T-helper 1 cell treated with Interleukin-12 subunit alpha and Interleukin-12 subunit beta and Interleukin-4 antibody, amounts not matched to agents 30 μg/mL and 1 μg/mL, for 36 hours (primary cell): Measurements from ENCODE around the gene TTC39C.

Source experiments
- H3K27ac Mint-ChIP-seq: one replicate; pipeline ENCODE4 v1.8.0; 2021; ENCODE audit warnings: mild to moderate bottlenecking, mixed read lengths
- H3K27me3 Mint-ChIP-seq: one replicate; pipeline ENCODE4 v1.8.0; 2021; ENCODE audit warnings: low read depth, mixed read lengths
- H3K36me3 Mint-ChIP-seq: one replicate; pipeline ENCODE4 v1.8.0; 2021; ENCODE audit warnings: low read depth, mixed read lengths
- H3K4me1 Mint-ChIP-seq: one replicate; pipeline ENCODE4 v1.8.0; 2021; ENCODE audit warnings: low read depth, mixed read lengths
- H3K4me3 Mint-ChIP-seq: one replicate; pipeline ENCODE4 v1.8.0; 2021; ENCODE audit warnings: mild to moderate bottlenecking, moderate library complexity, mixed read lengths
- H3K9me3 Mint-ChIP-seq: one replicate; pipeline ENCODE4 v1.8.0; 2021; ENCODE audit warnings: mixed read lengths

Gene TTC39C

GRCh38 chr18:24090876-24091275 lies 76.3 kb downstream of the TTC39C start:
- no peak overlapping the region for H3K27ac Mint-ChIP-seq
- peaks cover 43% of the 10 kb centered on the region for H3K36me3 Mint-ChIP-seq
- H3K27me3 Mint-ChIP-seq = no peaks in the 10 kb centered on the region

GRCh38 chr18:24094561-24094960 lies 80.0 kb downstream of the TTC39C start:
- H3K27me3 Mint-ChIP-seq = no peaks in the 10 kb centered on the region
- H3K36me3 Mint-ChIP-seq = peaks cover 38% of the 10 kb centered on the region
- no peak overlapping the region for H3K27ac Mint-ChIP-seq
- no peaks in the 10 kb centered on the region for H3K9me3 Mint-ChIP-seq
- peaks cover 11% of the 10 kb centered on the region for H3K4me1 Mint-ChIP-seq
- no peak overlapping the region for H3K4me3 Mint-ChIP-seq

More at GRCh38 chr18:24090876-24091275, 76.3 kb downstream of the TTC39C start:
- Mint-ChIP-seq H3K9me3 (no peaks in the 10 kb centered on the region), H3K4me1 (peaks cover 11% of the 10 kb centered on the region), H3K4me3 (no peak overlapping the region)

GRCh38 chr18:24095976-24096375 lies 81.4 kb downstream of the TTC39C start:
- Mint-ChIP-seq H3K27me3 (no peaks in the 10 kb centered on the region), H3K36me3 (peaks cover 40% of the 10 kb centered on the region), H3K27ac (no peak overlapping the region), H3K4me1 (peaks cover 11% of the 10 kb centered on the region), H3K9me3 (no peaks in the 10 kb centered on the region), H3K4me3 (no peak overlapping the region)

- no peak overlapping the region for H3K4me3 Mint-ChIP-seq
- peaks cover 25% of the 10 kb centered on the region for H3K36me3 Mint-ChIP-seq
- peaks cover 6% of the 10 kb centered on the region for H3K4me1 Mint-ChIP-seq
- no peaks in the 10 kb centered on the region for H3K9me3 Mint-ChIP-seq
- H3K27ac Mint-ChIP-seq = peak overlapping the region; percentile 6
- no peaks in the 10 kb centered on the region for H3K27me3 Mint-ChIP-seq
Measured at GRCh38 chr18:24103320-24104021, 88.9 kb downstream of the TTC39C start.

DNA sequence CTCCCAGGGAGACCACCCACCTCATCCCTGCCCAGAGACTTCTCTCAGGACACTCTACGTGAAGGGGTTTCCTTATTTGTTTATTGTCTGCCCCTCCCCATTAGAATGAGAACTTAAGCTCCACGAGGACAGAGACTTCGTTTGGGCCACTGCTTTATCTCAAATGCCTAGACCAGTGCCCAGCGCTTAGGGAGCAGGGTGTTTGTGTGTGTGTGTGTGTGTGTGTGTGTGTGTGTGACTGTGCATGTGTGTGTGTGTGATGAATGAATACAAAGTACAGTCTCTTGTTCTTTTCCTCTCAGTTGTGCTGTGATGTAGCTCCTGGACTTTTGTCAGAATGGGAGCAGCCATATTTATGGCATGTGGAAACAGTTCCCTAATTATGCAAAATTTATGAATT lies 89.9 kb downstream of the TTC39C start:
- peaks cover 6% of the 10 kb centered on the region for H3K4me1 Mint-ChIP-seq
- H3K9me3 Mint-ChIP-seq = no peaks in the 10 kb centered on the region
- peaks cover 24% of the 10 kb centered on the region for H3K36me3 Mint-ChIP-seq
- no peak overlapping the region for H3K27ac Mint-ChIP-seq
- no peaks in the 10 kb centered on the region for H3K27me3 Mint-ChIP-seq
- H3K4me3 Mint-ChIP-seq = no peak overlapping the region

- Mint-ChIP-seq H3K4me3 (no peak overlapping the region), H3K36me3 (peaks cover 24% of the 10 kb centered on the region), H3K27me3 (no peaks in the 10 kb centered on the region), H3K9me3 (no peaks in the 10 kb centered on the region), H3K4me1 (peaks cover 11% of the 10 kb centered on the region), H3K27ac (no peak overlapping the region)
Measured at GRCh38 chr18:24108641-24109040, 94.1 kb downstream of the TTC39C start.

- H3K4me1 Mint-ChIP-seq = peaks cover 20% of the 10 kb centered on the region
- H3K9me3 Mint-ChIP-seq = no peaks in the 10 kb centered on the region
- no peaks in the 10 kb centered on the region for H3K27me3 Mint-ChIP-seq
- no peak overlapping the region for H3K27ac Mint-ChIP-seq
- H3K36me3 Mint-ChIP-seq = peaks cover 20% of the 10 kb centered on the region
- H3K4me3 Mint-ChIP-seq = no peak overlapping the region
Measured at GRCh38 chr18:24111936-24112335, 97.4 kb downstream of the TTC39C start.

GRCh38 chr18:24112464-24112863 lies 97.9 kb downstream of the TTC39C start:
- Mint-ChIP-seq H3K9me3 (no peaks in the 10 kb centered on the region), H3K4me3 (no peak overlapping the region), H3K4me1 (peaks cover 20% of the 10 kb centered on the region), H3K36me3 (peaks cover 18% of the 10 kb centered on the region), H3K27me3 (no peaks in the 10 kb centered on the region), H3K27ac (no peak overlapping the region)

DNA sequence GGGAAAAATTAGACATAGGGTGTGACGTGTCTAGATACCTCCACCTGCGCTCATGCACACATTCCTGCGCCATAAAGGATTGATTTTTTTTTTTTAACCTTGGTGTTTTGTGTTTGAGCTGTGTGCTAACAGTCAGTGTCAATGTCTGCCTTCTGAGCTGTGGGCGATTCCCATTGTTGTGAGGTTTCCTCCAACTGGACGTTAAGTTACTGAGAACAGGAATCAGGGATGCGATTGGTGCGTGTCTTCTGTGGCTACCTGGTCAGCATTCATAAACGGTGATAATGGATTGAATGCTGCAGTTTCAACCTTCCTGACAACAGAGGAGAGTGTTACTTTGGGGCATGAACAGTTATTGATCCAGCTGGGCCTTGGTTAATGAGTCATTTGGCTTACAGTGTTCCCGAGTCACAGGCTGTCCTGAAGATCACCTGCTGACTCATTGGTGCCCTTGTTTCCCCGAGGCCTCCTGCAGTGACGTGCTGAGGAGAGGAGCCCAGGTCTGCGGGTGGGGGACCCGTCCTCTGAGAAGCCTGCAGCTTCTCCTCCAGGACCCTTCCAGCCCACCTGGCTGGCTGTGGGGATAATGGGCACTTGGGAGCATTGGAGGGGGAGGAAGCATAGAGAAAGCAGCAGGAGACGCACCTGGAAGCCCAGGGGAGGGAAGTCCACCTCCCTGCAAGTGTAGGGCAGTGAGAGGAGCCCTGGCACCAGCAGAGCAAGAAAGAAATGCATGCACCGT lies 98.5 kb downstream of the TTC39C start:
- H3K4me3 Mint-ChIP-seq = no peak overlapping the region
- H3K27ac Mint-ChIP-seq = no peak overlapping the region
- H3K4me1 Mint-ChIP-seq = peaks cover 20% of the 10 kb centered on the region
- no peaks in the 10 kb centered on the region for H3K27me3 Mint-ChIP-seq
- peaks cover 16% of the 10 kb centered on the region for H3K36me3 Mint-ChIP-seq
- no peaks in the 10 kb centered on the region for H3K9me3 Mint-ChIP-seq

GRCh38 chr18:24114924-24115549 lies 100.5 kb downstream of the TTC39C start:
- H3K36me3 Mint-ChIP-seq = peaks cover 28% of the 10 kb centered on the region
- H3K4me3 Mint-ChIP-seq = no peak overlapping the region
- no peak overlapping the region for H3K27ac Mint-ChIP-seq
- H3K4me1 Mint-ChIP-seq = peaks cover 20% of the 10 kb centered on the region
- H3K27me3 Mint-ChIP-seq = no peaks in the 10 kb centered on the region
- H3K9me3 Mint-ChIP-seq = no peaks in the 10 kb centered on the region

GRCh38 chr18:24115628-24116027 lies 101.1 kb downstream of the TTC39C start:
- Mint-ChIP-seq H3K27me3 (no peaks in the 10 kb centered on the region), H3K4me1 (peaks cover 20% of the 10 kb centered on the region), H3K27ac (no peak overlapping the region), H3K4me3 (no peak overlapping the region), H3K9me3 (no peaks in the 10 kb centered on the region), H3K36me3 (peaks cover 30% of the 10 kb centered on the region)

DNA sequence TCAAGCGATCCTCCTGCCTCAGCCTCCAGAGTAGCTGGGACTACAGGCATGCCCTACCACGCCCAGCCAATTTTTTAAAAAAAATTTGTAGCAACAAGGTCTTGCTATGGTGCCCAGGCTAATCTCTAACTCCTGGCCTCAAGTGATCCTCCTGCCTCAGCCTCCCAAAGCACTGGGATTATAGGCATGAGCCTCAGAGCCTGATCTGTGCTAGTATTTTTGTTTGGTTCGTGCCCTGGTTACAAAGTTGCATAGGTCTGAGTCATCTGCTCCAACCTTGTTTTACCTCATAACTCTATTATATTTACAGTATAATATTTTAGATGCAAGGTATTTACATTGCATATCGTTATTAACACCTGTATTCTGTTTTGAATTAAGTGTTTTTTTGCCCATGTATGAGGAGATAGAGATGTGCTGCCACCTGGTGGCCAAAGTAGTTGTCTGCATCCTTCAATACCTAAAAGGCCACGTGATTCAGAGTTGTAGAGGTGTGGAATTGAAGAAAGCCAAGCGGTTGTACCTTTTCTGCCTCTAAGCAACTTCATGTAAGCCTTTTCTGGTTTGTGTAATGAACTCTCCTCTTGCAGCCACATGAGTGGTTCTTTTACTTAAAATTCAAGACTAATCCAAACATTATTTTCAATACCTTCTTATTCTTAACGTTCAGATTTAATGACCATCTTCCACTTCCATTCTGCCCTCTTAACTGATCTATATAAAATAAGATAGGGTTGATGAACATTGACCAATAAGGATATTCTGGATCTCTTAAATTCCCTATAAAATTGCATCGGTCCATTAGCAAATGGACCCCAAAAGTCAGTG lies 104.4 kb downstream of the TTC39C start:
- H3K4me1 Mint-ChIP-seq = peaks cover 15% of the 10 kb centered on the region
- peaks cover 32% of the 10 kb centered on the region for H3K36me3 Mint-ChIP-seq
- H3K9me3 Mint-ChIP-seq = no peaks in the 10 kb centered on the region
- no peak overlapping the region for H3K4me3 Mint-ChIP-seq
- H3K27ac Mint-ChIP-seq = no peak overlapping the region
- H3K27me3 Mint-ChIP-seq = no peaks in the 10 kb centered on the region

DNA sequence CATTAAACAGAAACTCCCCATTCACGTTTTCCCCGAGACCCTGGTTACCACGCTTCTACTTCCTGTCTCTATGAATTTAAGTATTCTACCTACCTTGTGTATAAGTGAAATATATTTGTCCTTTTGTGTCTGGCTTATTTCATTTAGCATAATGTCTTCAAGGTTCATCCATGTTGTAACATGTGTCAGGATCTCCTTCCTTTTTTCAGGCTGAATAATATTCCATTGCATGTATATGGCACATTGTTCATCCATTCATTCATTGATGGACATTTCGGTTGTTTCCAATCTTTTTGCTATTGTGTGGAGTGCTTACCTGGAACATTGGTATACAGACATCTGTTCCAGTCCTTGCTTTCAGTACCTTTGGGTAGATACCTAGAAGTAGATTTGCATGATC lies 106.1 kb downstream of the TTC39C start:
- Mint-ChIP-seq H3K9me3 (no peaks in the 10 kb centered on the region), H3K4me1 (peaks cover 5% of the 10 kb centered on the region), H3K27ac (no peak overlapping the region), H3K27me3 (no peaks in the 10 kb centered on the region), H3K36me3 (peaks cover 35% of the 10 kb centered on the region), H3K4me3 (no peak overlapping the region)

- H3K4me3 Mint-ChIP-seq = no peak overlapping the region
- no peaks in the 10 kb centered on the region for H3K9me3 Mint-ChIP-seq
Measured at GRCh38 chr18:24121625-24122024, 107.1 kb downstream of the TTC39C start.

More at GRCh38 chr18:24121625-24122024, 107.1 kb downstream of the TTC39C start:
- Mint-ChIP-seq H3K27me3 (no peaks in the 10 kb centered on the region), H3K36me3 (peaks cover 37% of the 10 kb centered on the region), H3K4me1 (no peaks in the 10 kb centered on the region), H3K27ac (no peak overlapping the region)
